Panc1 (cell line): ENCODE measurements around the gene POLR3GL. TPM values are rescaled to one million over a fixed set of nuclear protein-coding genes. Genes with fewer than 3 reads are reported as not detected.
A peak's percentile ranks its signal among the peaks of the same experiment; 100 is the strongest.

Experiments
- ATAC-seq: fragments of 200-7000 bp; cut with Tn5 transposase; 2 replicates; pipeline ENCODE4 v1.9.1; 2020; ENCODE audit warnings: mild to moderate bottlenecking, moderate library complexity
- BruUV-seq: library from RNA; stranded (reverse); fragments of 400-500 nt; replicated peaks from 2 replicates; lab custom pipeline; 2021; lab: Mats Ljungman, UMichigan
- CTCF ChIA-PET: fragments of 300-600 bp; sonication (Branson Sonifier 250); formaldehyde crosslinking; loops from one replicate; lab custom pipeline; 2022; ENCODE audit warnings: antibody characterized with exemption; lab: Charles Lee
- POLR2A ChIA-PET: fragments of 300-600 bp; sonication (Branson Sonifier 250); formaldehyde crosslinking; loops from one replicate; lab custom pipeline; 2022; ENCODE audit warnings: antibody characterized with exemption; lab: Charles Lee
- DNase-seq: peaks from one replicate; pipeline ENCODE4 v3.0.0-alpha.2; 2010; ENCODE audit warnings: low read depth, low spot score
- H3K27ac ChIP-seq: 2 replicates; pipeline ENCODE4 v1.5.1; 2011; ENCODE audit warnings: mild to moderate bottlenecking, low read length, inconsistent platforms
- H3K27me3 ChIP-seq: fragments of 200-500 bp; sonication (Bioruptor generic); 2 replicates; pipeline ENCODE4 v1.6.0; 2014; ENCODE audit warnings: low read length, inconsistent platforms; ENCODE audit not compliant: control insufficient read depth, insufficient read depth
- H3K36me3 ChIP-seq: fragments of 200-500 bp; sonication (Bioruptor generic); 2 replicates; pipeline ENCODE4 v1.5.1; 2014; ENCODE audit warnings: inconsistent platforms, mild to moderate bottlenecking, low read length, moderate library complexity; ENCODE audit not compliant: control insufficient read depth, insufficient read depth
- H3K4me1 ChIP-seq: 2 replicates; pipeline ENCODE4 v1.5.1; 2011; ENCODE audit warnings: inconsistent platforms, mild to moderate bottlenecking, low read length, moderate library complexity; ENCODE audit not compliant: control insufficient read depth, insufficient read depth
- H3K4me3 ChIP-seq, 2 experiments: 2 replicates each; pipeline ENCODE4 v1.5.1; 2011 to 2012; ENCODE audit warnings: low read depth in 2 of 2, low read length in 2 of 2, mild to moderate bottlenecking in 2 of 2, inconsistent platforms in 1 of 2, moderate library complexity in 1 of 2
- H3K9me3 ChIP-seq: fragments of 200-500 bp; sonication (Bioruptor generic); 2 replicates; pipeline ENCODE4 v1.5.1; 2014; ENCODE audit warnings: low read depth, mild to moderate bottlenecking, inconsistent platforms, low read length, moderate library complexity; ENCODE audit not compliant: control insufficient read depth, insufficient read depth
- CTCF ChIP-seq: fragments of 450-650 bp; IDR thresholded peaks from 2 replicates; pipeline ENCODE4 v1.5.1; 2017; ENCODE audit warnings: mild to moderate bottlenecking
- POLR2AphosphoS5 ChIP-seq: IDR thresholded peaks from 2 replicates; pipeline ENCODE4 v1.6.1; 2012; ENCODE audit warnings: mild to moderate bottlenecking, low read depth, low read length, moderate library complexity
- REST ChIP-seq, 2 experiments: IDR thresholded peaks; 2 replicates each; pipeline ENCODE4 v1.6.1; 2011 to 2012; ENCODE audit warnings: low read depth in 2 of 2, control low read depth in 1 of 2, low read length in 1 of 2, mild to moderate bottlenecking in 1 of 2, moderate library complexity in 1 of 2; ENCODE audit not compliant: insufficient read depth in 1 of 2
- SIN3A ChIP-seq: IDR thresholded peaks from 2 replicates; pipeline ENCODE4 v1.6.1; 2012; ENCODE audit warnings: low read depth, mild to moderate bottlenecking, low read length, moderate library complexity, borderline replicate concordance; ENCODE audit not compliant: insufficient read depth
- TCF7L2 ChIP-seq: IDR thresholded peaks from 2 replicates; pipeline ENCODE4 v1.6.1; 2011; ENCODE audit warnings: mild to moderate bottlenecking, low read depth, low read length, inconsistent platforms
- in situ Hi-C: cut with HindIII; loops from 2 replicates; pipeline ENCODE4 v1.10.0; 2016; ENCODE audit warnings: low sequenced_read_pairs, low pct_unique_long_range_greater_than_20kb
- intact Hi-C: fragments of 100-400 bp; cut with micrococcal nuclease; formaldehyde crosslinking; loops from one replicate; pipeline ENCODE4 v1.10.0; 2022; ENCODE audit not compliant: unreplicated experiment
- total RNA-seq: library from RNA; stranded (reverse); gene quantifications from one replicate; pipeline ENCODE4 v1.2.1, GENCODE V29; 2021; ENCODE audit not compliant: unreplicated experiment

Gene POLR3GL
- total RNA-seq, 1 experiment from 2014 or later = 14.9 TPM

- TF ChIP-seq SIN3A (peak; percentile 59; the same call in 1 of the 2 replicates), TCF7L2 (0 out of 2 replicates have a peak, but pooled peaks have one; percentile 16), CTCF (peak; percentile 80), REST (IDR thresholded peaks at IDR 0.05; ENCODE audit: insufficient read depth in 1 of 2, low read depth in 2 of 2, low read length in 1 of 2) (no peak), POLR2AphosphoS5 (peak; percentile 97)
- ATAC-seq = peak; percentile 99
- in situ Hi-C loops (no loop called here), intact Hi-C loops (no loop called here)
- peak; percentile 98 for DNase-seq
- ChIA-PET POLR2A (interaction anchor here (0.5 to 2.4 kb wide), 8 partner anchors 9 to 174 kb away, joined by 3 to 16 read pairs (median 7); partner anchors contain the start of genes ANKRD34A, LIX1L, PEX11B and POLR3GL), CTCF (interaction anchor here (0.6 to 1.0 kb wide), 5 partner anchors 22 to 82 kb away, joined by 3 to 7 read pairs (median 6); partner anchors contain the start of gene NUDT17)
- Histone ChIP-seq H3K36me3 (peaks cover 16% of the 10 kb centered on the region), H3K4me3 (peak within 1 kb of the TSS; percentile 74 to 99), H3K27ac (peak within 1 kb of the TSS; percentile 100), H3K9me3 (no peaks in the 10 kb centered on the region), H3K4me1 (peaks cover 18% of the 10 kb centered on the region), H3K27me3 (no peaks in the 10 kb centered on the region)
- BruUV-seq = no TSS peak
Observed at GRCh38 chr1:145927063-145927886, 37.2 kb upstream of the POLR3GL start, which contains the start of gene RBM8A. RBM8A (minus strand) TSS chr1:145927484; CDS start chr1:145927426, 58 bp downstream.

GRCh38 chr1:145927916-145928643 is 36.4 kb upstream of the POLR3GL start:
- no peak for DNase-seq
- intact Hi-C loops = no loop called here
- H3K27ac ChIP-seq = peak overlapping the region; percentile 100
- ChIA-PET CTCF (interaction anchor here (0.6 to 1.0 kb wide), 5 partner anchors 23 to 82 kb away, joined by 3 to 7 read pairs (median 6); partner anchors contain the start of gene NUDT17), POLR2A (interaction anchor here (0.6 to 2.4 kb wide), 7 partner anchors 10 to 175 kb away, joined by 3 to 16 read pairs (median 8); partner anchors contain the start of genes ANKRD34A, LIX1L, PEX11B and POLR3GL)
- H3K36me3 ChIP-seq = peaks cover 16% of the 10 kb centered on the region
- no peaks in the 10 kb centered on the region for H3K9me3 ChIP-seq
- peak overlapping the region; percentile 74 to 99 for H3K4me3 ChIP-seq
- in situ Hi-C loops = no loop called here
- H3K27me3 ChIP-seq = no peaks in the 10 kb centered on the region
- TF ChIP-seq POLR2AphosphoS5 = no peak
- TF ChIP-seq CTCF = no peak
- no peak for TF ChIP-seq TCF7L2
- TF ChIP-seq REST (IDR thresholded peaks at IDR 0.05; ENCODE audit: insufficient read depth in 1 of 2, low read depth in 2 of 2, low read length in 1 of 2) = no peak
- no peak for TF ChIP-seq SIN3A
- no peak for ATAC-seq
- peaks cover 16% of the 10 kb centered on the region for H3K4me1 ChIP-seq
- TSS peak; percentile 99 for BruUV-seq
